Measurements from ENCODE around the gene SECTM1. TPM values are rescaled to one million over a fixed set of nuclear protein-coding genes. Genes with fewer than 3 reads are reported as not detected.

Gene SECTM1
- total RNA-seq, 1 donor from 2014 or later: 0.27 TPM

- Histone ChIP-seq H3K4me1 (ENCODE audit: insufficient read depth, low read length) (peaks cover 36% of the 10 kb centered on the region), H3K79me2 (ENCODE audit: insufficient read depth, low read length) (no peaks in the 10 kb centered on the region), H3K27me3 (ENCODE audit: insufficient read depth, low read length) (peaks cover 24% of the 10 kb centered on the region), H4K20me1 (ENCODE audit: insufficient read depth, low read length) (peaks cover 6% of the 10 kb centered on the region), H3K4me3 (ENCODE audit: insufficient read depth, low read depth, low read length) (no peak overlapping the region), H3K36me3 (ENCODE audit: insufficient read depth, low read length) (no peaks in the 10 kb centered on the region), H2AFZ (ENCODE audit: low read depth, low read length) (no peak overlapping the region), H3K27ac (ENCODE audit: low read depth, low read length) (no peak overlapping the region), H3K4me2 (ENCODE audit: low read length) (no peak overlapping the region), H3K9ac (ENCODE audit: low read length) (no peak overlapping the region), H3K9me3 (ENCODE audit: insufficient read depth, low read depth, low read length) (no peaks in the 10 kb centered on the region)
- Mint-ChIP-seq H3K9me3 (ENCODE audit: unreplicated experiment) (no peaks in the 10 kb centered on the region), H3K36me3 (ENCODE audit: low read depth, unreplicated experiment) (no peaks in the 10 kb centered on the region), H3K4me3 (ENCODE audit: unreplicated experiment) (no peak overlapping the region), H3K4me1 (ENCODE audit: low read depth, unreplicated experiment) (no peaks in the 10 kb centered on the region), H3K27ac (ENCODE audit: unreplicated experiment) (no peak overlapping the region), H3K27me3 (ENCODE audit: low read depth, unreplicated experiment) (peaks cover 43% of the 10 kb centered on the region)
- FAIRE-seq: no peak
- DNase-seq (ENCODE audit: low read depth): no peak
- TF ChIP-seq CTCF (IDR thresholded peaks at IDR 0.05; ENCODE audit: insufficient read depth, low read depth, low read length): no peak
- no peak for TF ChIP-seq EZH2 (IDR thresholded peaks at IDR 0.05; ENCODE audit: insufficient read depth, low read length)
These were observed 2.1 kb downstream of the SECTM1 start for GRCh38 chr17:82331345-82331939.

- peak overlapping the region; percentile 33 for H3K4me2 ChIP-seq (ENCODE audit: low read length)
- peaks cover 24% of the 10 kb centered on the region for H3K27me3 ChIP-seq (ENCODE audit: insufficient read depth, low read length)
- no peaks in the 10 kb centered on the region for H3K36me3 ChIP-seq (ENCODE audit: insufficient read depth, low read length)
- peaks cover 29% of the 10 kb centered on the region for H3K4me1 ChIP-seq (ENCODE audit: insufficient read depth, low read length)
- Mint-ChIP-seq H3K36me3 (ENCODE audit: low read depth, unreplicated experiment) (no peaks in the 10 kb centered on the region), H3K4me3 (ENCODE audit: unreplicated experiment) (no peak overlapping the region), H3K4me1 (ENCODE audit: low read depth, unreplicated experiment) (no peaks in the 10 kb centered on the region), H3K27ac (ENCODE audit: unreplicated experiment) (peak overlapping the region; percentile 26), H3K27me3 (ENCODE audit: low read depth, unreplicated experiment) (peaks cover 43% of the 10 kb centered on the region), H3K9me3 (ENCODE audit: unreplicated experiment) (no peaks in the 10 kb centered on the region)
- no peak overlapping the region for H3K9ac ChIP-seq (ENCODE audit: low read length)
- peak; percentile 9 for DNase-seq (ENCODE audit: low read depth)
- H3K27ac ChIP-seq (ENCODE audit: low read depth, low read length): no peak overlapping the region
- peaks cover 6% of the 10 kb centered on the region for H4K20me1 ChIP-seq (ENCODE audit: insufficient read depth, low read length)
- H3K79me2 ChIP-seq (ENCODE audit: insufficient read depth, low read length): no peaks in the 10 kb centered on the region
- no peak overlapping the region for H3K4me3 ChIP-seq (ENCODE audit: insufficient read depth, low read depth, low read length)
- FAIRE-seq: no peak
- H3K9me3 ChIP-seq (ENCODE audit: insufficient read depth, low read depth, low read length): no peaks in the 10 kb centered on the region
- H2AFZ ChIP-seq (ENCODE audit: low read depth, low read length): no peak overlapping the region
- TF ChIP-seq EZH2 (IDR thresholded peaks at IDR 0.05; ENCODE audit: insufficient read depth, low read length) (no peak), CTCF (IDR thresholded peaks at IDR 0.05; ENCODE audit: insufficient read depth, low read depth, low read length) (no peak)
These were observed 3.0 kb downstream of the SECTM1 start for GRCh38 chr17:82330322-82331239.
